HEK293T (cell line): ENCODE results near the gene MYO9A.

Source experiments
- FOXK2 ChIP-seq: fragments of 450-650 bp; IDR thresholded peaks from 2 replicates; pipeline ENCODE4 v1.6.1; 2016; ENCODE audit warnings: mild to moderate bottlenecking
- TARDBP ChIP-seq: fragments of 450-650 bp; IDR thresholded peaks from 2 replicates; pipeline ENCODE4 v1.6.1; 2016

DNA sequence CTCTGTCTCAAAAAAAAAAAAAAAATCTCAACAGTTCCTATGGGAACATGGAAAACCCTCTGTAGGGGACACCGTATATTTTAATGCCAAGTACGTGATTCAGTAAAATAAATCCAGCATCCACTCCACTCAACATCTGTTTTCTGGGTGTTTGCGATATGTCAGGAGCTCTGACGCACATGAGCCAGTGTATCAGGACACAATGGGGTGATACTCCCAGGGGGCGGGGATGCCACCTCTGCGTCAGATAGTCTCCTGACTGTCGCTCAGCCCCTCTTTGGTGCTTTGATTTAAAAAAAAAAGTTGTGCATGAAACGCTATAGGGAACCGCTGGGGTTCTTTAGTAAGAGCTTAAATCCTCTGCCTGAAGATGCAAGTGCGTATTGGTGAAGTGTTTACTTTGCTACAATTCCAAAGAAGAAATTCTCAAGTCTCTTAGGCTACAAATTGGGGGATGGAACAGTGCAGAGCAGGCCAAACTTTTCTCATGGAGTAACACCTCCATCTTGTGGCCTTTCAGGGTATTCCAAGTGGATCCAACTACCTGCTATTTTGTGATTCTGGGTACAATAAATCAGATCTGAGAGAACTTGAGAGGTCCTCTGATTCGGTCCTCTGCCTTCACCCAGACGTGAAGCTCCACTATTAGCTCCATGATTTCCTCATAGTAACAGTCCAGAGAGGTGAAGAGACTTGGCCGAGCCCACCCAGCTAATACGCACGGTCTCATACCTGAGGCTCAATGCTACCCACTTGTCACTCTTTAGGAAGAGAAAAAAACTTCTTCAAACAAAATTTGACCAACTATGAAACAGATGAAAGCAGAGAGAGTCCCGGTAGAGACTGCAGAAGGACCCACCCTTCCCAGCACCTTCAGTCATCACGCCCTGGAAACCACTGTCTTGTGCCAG is 316.9 kb downstream of the MYO9A start:
- TF ChIP-seq FOXK2 (no peak), TARDBP (no peak)
